Hematopoietic multipotent progenitor cell treated with erythropoietin and hydrocortisone succinate and interleukin-3 and kit ligand, for 8 days (in vitro differentiated cells): ENCODE results near the gene TYK2.
"Not testable (repeated sequence)": the region's sequence is repeated elsewhere in the genome, so short reads cannot be mapped to it uniquely, and the experiment has no call there.

ENCODE experiments used
- DNase-seq: peaks from one replicate; pipeline ENCODE4 v3.0.0-alpha.2; 2015

The TYK2 gene

DNA sequence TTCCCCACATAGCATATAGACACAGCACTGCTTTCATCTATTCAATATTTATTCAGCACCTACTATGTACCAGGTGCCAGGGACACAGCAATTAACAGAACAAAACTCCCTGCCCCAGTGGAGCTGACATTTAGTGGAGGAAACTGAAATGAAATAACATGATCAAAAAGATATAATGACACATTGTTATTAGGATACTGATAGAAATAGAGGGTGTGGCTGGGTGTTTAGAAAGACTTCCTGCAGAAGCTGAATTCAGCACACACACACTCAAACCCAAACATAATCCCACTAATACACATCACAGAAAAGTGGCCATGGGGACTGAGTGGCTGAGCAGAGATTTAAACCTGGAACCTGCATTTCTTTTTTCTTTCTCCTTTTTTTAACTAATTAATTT, 26.7 kb upstream of the TYK2 start:
- no peak for DNase-seq

DNA sequence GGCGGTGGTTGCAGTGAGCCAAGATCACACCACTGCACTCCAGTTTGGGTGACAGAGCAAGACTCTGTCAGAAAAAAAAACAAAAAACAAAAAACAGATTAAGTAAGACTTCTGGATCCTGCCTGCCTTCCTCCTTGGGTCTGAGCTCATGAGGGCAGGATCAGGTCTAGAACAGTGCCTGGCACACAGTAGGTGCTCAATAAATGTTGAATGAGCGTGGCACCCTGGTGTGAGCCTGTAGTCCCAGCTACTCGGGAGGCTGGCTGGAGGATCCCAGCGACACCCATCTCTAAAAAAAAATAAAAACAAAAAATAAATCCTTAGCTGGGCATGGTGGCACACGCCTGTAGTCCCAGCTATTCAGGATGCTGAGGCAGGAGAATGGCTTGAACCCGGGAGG, 25.8 kb upstream of the TYK2 start:
- no peak for DNase-seq

DNA sequence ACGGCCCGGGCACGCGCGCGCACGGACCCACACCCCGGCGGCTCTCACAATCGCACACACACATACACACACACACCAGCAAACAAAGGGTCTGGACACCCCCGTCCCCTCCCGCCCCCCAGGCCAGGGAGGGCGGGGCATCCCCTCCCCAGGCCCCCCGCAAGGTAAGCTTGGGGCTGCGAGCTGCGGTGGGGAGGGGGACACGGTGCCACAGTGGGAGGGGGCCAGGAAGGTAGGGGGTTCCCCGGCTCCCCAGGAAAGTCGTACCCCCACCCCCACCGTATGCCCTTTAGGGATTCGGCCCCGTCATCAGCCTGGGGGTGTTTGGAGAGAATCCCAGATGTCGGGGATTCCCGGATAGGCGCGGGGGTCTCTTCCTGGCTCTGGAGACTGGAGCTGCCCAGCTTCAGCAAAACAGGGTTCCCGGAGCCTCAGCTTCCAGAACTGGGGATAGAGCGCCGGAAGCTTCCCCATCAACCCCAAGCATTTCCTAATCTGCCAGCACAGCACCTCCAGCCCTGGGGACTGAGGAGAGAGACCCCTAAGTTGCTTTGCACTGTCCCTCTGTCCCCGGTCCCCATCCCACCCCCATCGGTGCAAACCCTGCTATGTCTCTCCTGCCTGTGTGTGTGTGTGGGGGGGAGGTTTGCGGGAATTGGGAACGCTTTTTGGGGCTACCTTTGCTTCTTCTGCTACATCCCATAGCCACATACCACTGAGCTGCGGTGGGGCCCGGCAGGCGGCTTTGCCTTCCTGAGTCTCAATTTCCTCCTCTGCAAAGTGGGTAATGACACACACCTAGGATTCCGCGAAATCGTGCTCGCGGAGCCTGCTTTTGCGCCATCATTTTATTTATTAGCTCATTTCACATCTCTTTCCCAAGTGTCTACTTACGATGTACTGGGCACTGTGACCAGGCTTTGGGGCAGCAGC, 24.8 kb upstream of the TYK2 start:
- no peak for DNase-seq

DNA sequence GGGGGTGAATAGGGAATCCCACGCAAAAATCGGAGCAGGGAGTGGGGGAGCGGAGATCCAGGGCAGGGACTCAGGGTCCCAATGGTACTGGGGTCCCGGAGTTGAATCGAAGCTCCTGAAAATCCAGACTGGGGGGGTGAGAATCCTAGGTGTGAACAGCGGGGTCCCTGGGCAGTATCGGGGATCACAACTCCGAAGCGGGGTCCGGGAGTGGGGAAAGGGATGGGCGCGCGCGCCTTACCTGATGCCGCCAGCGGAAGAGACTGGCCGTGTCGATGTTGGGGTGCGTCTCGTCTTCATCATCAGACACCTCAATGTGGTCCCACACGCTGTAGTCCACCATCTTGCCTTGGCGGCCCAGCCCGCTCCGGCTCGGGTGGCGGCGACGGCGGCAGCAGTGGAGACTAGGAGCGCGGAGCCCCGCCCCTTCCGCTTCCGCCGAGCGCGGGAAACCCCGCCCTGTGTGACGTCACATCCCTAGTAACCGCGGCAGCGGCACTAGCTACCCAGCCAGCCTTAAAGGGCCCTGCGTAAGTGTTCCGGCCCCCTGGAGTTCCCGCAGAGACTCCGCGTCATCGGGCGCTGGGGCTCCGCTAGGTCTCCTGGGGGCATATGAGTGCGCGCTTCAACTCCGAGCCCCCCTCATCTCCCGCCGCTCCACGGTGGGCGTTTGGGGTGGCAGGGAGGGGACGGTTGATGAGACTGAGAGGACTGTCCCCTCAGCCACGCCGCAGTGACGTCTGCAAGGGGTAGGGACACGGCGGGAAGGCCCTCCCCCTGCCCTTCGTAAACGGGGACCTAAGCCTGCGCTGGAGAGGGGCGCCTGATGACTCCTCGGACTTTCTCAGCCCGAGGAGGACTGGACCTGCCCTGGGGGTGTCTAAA, 23.0 kb upstream of the TYK2 start, which contains the start of gene CDC37:
Gene CDC37, minus strand, starts transcription at position 406 of the 885 bp plus-strand sequence. Its CDS starts 63 bp downstream, at position 343.
- DNase-seq, result peak; percentile 95

DNA sequence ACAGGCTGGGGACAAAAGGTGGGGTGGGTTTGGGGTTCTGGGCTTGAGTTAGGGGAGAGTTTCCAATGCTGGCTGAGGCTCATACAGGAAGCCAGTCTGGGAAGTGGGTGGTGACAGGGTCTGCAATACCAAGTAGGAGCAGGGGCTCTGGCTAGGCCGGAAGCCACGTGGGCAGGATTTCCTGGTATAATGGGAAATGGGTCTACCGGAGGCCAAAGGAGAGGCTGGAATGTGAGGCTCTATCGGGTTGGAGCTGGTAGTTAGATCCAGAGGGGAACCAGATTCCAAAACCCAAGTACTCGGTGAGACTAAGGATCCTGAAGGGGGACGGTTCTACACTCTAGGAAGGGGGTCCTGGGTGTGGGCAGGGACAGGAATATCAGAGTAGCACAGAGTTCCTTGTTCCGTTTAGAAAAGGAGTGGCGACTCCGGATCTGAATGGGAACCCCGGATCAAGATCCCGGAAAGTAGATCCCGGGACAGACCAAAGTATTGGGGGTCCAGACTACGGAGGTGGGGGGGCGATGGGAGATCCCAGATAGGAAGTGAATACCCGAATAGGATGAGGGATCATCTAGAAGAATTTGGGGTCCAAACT, 22.2 kb upstream of the TYK2 start:
- DNase-seq, result peak; percentile 40

DNA sequence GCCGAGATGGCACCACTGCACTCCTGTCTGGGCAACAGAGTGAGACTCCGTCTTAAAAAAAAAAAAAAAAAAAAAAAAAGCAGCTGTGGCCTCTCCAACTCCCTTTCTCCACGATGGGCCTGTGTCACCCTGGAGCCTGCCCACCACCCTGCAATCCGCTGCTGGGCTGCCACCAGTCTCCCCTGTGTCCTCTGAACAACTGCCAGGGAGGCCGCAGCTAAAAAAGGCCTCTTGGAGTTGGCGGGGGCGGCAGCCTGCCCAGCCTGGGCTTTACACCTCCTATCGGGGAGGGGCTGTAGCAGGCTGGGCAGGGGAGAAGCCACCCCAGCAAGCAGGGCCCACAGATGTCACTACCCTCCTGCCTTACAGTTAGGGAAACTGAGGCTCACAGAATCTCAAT, 19.5 kb upstream of the TYK2 start:
- DNase-seq, result no peak

DNA sequence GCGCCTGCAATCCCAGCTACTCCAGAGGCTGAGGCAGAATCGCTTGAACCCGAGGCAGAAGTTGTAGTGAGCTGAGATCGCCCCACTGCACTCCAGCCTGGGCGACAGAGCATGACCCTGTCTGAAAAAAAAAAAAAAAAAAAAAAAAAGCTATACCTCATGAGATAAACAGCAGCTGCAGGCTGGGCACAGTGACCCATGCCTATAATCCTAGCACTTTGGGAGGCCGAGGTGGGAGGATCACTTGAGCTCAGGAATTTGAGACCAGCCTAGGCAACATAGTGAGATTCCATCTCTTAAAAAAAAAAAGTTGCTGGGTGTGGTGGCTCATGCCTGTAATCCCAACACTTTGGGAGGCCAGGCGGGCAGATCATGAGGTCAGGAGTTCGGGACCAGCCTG, 19.0 kb upstream of the TYK2 start:
- DNase-seq, result not testable (repeated sequence)

DNA sequence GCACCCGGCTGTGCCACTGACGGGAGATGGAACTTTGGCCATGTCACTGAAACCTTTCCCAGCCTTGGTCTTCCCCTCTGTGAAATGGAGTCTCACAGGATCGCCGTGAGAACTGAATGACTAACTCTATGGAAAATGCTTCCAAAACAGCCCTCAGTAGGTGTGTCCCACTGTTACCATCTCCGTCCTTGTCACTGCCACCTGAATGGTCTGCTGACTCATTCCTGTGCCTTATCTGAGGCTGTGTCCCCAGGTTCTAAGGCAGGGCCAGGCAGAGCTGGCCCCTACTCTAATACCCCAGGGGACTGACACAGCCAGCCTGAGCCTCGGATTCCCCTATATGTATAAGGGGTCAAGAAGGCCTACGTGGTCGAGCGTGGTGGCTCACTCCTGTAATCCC, 18.4 kb upstream of the TYK2 start:
- no peak for DNase-seq

DNA sequence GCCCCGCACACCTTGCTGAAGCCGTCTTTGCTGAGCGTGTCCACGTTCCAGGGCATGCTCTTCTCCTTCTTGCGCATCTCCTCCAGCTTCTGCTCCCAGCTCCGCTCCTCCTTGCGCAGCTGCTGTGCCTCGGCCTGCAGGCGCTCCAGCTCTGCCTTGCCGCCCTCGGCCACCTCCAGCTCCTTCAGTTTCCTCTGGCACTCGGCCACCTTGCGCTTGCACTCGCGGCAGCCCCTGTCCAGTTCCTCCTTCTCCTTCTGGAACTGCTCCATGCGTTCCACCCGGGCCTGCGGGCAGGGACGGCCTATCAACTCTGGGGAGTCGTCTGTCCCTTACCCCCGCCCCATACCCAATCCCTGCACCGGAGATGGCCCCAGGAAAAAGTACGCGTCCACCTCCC, 15.5 kb upstream of the TYK2 start:
- no peak for DNase-seq

DNA sequence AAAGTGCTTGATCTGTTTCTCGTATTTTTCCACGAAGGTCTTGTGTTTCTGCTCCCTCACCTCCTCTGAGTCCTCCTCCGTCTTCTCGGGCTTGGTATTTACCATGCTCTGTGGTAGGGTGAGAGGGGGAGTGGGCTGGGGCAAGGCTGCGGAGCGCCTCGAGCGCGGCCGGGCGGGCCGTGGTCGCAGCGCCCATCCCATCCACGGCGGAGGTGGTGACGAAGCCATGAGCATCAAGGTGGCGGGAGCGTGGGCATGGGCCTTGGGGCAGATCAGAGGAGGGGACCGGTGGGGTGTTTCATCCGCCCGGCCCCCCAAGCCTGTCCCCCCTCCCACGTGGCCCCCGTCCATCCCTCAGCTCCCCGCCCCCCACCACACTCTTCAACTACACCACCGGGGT, 15.1 kb upstream of the TYK2 start:
- DNase-seq, result no peak

DNA sequence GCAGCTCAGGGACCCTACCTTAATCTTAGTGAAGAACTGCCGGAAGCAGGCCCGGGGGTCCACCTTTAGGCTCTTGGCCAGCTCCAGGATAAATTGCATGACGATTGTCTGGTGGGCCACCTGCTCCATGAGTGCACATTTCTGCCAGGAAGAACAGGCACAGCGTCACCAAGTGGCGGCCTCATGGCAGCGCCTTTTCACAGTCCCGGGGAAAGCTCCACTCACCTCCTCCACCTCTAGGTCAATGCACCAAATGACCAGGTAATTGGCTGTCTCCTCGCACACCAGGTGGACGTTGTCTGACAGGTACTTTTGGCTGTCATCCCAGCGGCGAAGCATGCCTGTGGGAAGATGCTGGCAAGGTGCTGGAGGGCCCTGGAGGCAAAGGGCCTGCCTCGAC, 14.6 kb upstream of the TYK2 start:
- DNase-seq, result no peak

DNA sequence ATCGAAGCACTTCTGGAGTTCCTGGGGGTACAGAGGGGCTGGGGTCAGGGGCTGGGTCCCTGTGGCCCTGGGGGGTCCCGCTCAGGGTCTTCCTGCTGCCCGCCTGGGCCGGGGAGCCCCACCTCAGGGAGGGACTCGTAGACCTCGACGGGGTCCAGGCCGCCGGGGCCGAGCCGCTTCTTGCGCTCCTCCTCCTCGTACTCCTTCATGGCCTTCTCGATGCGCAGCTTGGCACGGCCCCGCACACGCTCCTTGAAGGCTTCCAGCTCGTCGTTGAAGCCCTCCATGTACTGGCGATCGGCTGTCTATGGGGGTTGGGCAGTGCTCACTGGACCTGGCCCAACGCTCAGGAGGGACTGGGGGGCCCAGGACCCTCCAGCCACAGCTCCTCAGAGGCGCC, 12.8 kb upstream of the TYK2 start:
- no peak for DNase-seq

DNA sequence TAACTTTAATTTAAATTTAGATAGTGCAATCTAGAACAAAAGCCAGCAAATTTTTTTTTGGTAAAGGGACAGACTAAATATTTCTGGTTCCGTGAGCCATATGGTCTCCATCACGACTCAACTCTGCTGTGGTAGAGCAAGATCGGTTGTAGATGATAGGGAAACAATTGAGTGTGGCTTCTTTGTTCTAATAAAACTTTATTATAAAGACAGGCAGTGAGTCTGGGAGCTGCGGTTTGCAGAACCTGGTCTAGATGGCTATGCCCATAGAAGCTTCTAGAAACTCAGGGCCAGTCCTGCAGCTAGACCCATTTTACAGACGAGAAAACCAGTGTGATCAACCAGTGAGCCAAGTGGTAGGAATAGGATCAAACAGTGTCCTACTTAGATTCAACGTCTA, 11.7 kb upstream of the TYK2 start:
- DNase-seq, result no peak

DNA sequence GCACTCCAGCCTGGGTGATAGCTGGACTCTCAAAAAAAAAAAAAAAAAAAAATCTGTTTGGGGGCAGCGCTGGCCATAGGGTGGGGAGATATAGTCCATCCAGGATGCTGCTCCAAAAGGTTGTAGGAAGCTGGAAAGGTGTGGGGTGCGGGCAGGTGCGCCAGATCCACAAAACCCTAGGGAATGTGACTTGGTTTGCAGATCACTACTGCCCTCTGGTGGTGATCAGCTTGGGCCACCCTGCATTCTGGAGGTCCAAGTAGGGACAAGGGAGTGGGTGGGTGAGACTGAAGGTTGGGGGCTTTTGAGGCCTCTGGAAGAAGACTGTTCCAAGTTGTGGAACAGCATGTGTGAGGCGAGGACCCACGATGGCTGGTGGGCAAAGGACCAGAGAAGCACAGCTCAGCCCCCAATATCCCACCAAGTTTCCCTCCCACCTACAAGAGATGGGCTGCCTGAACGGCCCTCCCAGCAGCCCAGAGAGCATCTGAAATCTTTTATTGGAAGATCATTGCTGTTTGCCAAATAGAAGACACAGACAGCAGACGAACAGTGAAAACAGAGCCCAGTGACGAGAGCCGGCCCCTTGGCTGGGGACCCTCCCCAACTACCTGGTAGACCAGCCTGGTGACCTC, 10.4 kb upstream of the TYK2 start:
- DNase-seq, result peak; percentile 75

DNA sequence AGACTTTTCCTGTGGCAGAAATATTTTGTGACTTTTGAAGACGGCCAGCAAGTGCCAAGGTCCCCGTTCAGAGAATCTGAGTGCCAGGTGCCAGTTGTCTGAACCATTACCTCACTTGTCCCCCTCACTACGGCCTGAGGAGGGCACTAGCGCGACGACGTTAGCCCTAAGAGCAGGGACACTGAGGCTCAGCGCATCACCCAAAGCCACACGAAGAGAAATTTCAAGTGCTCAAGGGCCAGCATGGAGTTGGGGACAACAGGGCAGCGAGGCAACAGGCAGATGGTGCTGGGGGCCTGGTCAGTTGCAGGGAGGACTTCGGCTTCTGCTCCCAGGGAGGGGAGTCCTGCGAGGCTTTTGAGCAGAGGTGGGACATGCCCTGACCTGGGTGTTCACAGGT, 9.5 kb upstream of the TYK2 start:
- DNase-seq, result peak; percentile 52

DNA sequence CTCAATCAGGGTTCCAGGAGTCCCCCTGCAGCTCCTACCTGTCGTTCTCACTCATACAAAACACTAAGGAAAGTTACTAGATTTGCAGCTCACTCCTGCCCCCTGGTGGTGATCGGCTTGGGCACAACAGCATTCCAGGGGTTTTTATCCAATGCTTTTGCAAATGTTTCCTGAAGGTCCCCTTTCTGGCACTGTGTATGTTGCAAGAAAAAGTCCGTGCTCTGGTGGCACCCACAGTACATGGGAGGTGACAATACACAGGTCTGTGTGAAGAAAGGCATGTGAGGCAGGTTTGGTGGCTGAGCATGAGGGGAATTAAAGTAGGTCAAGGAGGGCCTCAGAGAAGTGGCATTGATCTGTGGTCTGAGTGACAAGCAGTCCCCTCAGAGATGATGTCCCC, 8.6 kb upstream of the TYK2 start:
- DNase-seq, result peak; percentile 86

DNA sequence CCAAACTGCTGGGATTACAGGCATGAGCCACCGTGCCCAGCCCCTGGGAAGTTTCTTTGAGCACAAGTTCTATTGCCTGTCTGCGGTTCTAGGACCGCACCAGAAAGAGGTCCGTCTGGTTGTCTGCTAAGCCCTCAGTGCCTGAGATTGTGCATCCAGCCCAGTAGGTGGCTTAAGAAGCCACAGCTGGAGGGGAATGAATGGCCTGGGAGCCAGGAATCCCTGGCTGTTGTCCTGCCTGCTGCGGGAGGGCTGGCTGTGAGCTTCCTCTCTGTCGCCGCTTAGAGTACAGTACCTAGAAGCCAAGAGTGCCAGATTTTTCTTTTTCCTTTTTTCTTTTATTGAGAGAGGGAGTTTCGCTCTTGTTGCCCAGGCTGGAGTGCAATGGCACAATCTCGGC, 4.2 kb upstream of the TYK2 start:
- no peak for DNase-seq

DNA sequence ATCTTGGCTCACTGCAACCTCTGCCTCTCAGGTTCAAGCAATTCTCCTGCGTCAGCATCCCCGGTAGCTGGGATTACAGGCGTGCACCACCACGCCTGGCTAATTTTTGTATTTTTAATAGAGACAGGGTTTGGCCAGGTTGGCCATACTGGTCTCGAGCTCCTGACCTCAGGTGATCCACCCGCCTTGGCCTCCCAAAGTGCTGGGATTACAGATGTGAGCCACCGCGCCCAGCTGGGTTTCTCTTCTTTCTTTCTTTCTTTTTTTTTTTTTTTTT, 2.8 kb upstream of the TYK2 start:
- not testable (repeated sequence) for DNase-seq

DNA sequence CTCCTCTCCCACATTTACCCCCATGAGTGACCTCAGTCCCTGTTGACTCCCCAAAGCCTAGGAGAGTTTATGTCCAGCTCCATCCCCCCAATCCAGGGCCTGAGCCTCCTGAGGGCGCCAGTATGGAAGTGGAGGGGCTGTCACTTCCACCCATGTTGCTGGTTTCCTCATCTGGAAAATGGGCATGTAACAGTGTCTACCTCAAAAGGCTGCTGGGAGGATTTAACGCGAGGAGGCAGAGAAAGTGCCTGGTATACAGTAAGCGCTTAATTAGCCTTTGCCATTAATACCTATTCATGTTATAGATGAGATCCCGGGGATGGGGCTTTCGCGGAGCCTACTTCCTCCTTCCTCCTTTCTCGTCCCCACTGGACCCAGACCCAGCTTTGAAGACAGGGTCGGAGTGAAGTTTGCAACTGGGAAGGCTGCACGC, 476 bp downstream of the TYK2 start:
- DNase-seq, result peak; percentile 28

DNA sequence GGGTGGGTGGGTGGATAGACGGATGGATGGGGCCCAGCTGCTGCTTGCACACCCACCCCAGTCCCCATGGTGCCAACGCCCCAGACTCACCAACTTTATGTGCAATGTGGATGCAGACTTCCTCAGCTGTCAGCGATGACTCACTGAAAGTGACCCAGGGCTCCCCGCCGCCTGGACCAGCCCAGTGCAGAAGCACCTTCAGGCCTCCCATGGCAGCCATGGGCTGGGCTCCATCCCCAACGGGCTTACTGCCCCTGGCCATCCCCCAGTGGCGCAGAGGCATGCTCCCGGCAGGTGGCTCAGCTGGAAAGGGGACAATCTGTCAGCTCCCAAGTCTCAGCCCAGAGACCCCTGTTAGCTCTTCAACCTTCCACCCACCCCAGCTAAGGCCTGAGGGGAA, 2.2 kb downstream of the TYK2 start:
- no peak for DNase-seq

DNA sequence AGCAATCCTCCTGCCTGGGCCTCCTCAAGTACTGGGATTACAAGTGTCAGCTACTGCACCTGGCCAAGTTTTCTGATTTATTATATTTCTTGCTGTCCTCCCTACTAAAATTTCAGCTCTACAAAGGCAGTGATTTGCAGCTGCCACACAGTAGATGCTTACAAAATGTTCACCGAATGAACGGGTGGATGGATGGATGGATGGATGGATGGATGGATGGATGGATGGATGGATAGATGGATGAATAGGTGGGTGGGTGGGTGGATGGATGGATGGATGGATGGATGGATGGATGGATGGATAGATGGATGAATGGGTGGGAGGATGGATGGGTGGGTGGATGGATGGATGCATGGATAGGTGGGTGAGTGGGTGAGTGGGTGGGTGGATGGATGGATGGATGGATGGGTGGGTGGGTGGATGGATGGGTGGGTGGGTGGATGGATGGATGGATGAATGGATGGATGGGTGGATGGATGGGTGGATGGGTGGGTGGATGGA, 3.2 kb downstream of the TYK2 start:
- not testable (repeated sequence) for DNase-seq

DNA sequence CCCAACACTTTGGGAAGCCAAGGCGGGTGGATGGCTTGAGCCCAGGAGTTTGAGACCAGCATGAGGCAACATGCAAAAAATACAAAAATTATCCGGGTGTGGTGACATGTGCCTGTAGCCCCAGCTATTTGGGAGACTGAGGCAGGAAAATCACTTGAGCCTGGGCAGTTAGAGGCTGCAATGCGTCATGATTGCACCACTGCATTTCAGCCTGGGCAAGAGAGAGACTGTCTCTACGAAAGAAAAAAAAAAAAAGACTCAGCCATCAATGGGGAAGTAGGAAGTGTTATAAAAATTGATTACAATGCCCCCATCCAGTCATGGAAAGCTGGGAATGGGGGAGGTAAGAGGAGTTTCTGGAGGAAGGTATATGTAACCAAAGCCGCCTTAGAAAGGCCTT, 5.4 kb downstream of the TYK2 start:
- no peak for DNase-seq

DNA sequence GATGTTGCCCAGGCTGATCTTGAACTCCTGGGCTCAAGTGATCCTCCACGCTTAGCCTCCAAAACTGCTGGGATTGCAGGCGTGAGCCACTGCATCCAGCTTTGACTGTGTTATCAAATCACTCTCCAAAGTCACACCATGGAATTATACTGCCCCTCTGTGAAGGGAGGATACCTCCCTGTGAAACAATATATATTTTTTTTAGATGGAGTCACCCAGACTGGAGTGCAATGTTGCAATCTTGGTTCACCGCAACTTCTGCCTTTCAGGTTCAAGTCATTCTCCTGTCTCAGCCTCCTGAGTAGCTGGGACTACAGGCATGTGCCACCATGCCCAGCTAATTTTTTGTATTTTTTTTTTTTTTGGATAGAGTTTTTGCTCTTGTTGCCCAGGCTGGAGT, 7.7 kb downstream of the TYK2 start:
- no peak for DNase-seq
